Keratinocyte (primary cell): ENCODE measurements around the gene PRKACA. TPM values are rescaled to one million over a fixed set of nuclear protein-coding genes. Genes with fewer than 3 reads are reported as not detected.

ENCODE experiments used
- DNase-seq: peaks from one replicate; pipeline ENCODE4 v3.0.0-alpha.2; 2011; ENCODE audit warnings: low read depth, missing footprints, low spot score
- FAIRE-seq: peaks from 2 replicates; lab custom pipeline; 2011; peaks lifted over from hg19 to GRCh38; lab: Jason Lieb, UNC
- H2AFZ ChIP-seq: 2 replicates; pipeline ENCODE4 v1.6.0; 2012; ENCODE audit warnings: low read length, control low read depth, inconsistent platforms; ENCODE audit not compliant: control insufficient read depth
- H3K27ac ChIP-seq: 2 replicates; pipeline ENCODE4 v1.5.1; 2011; ENCODE audit warnings: low read length; ENCODE audit not compliant: control insufficient read depth, insufficient read depth
- H3K27me3 ChIP-seq: 3 replicates; pipeline ENCODE4 v1.6.0; 2011; ENCODE audit warnings: low read length; ENCODE audit not compliant: control insufficient read depth, insufficient read depth; ENCODE audit errors: extremely low read depth
- H3K36me3 ChIP-seq, 2 experiments: 2 replicates in 1 of 2; 3 replicates in 1 of 2; pipeline ENCODE4 v1.5.1; 2011; ENCODE audit warnings: low read length in 2 of 2, mild to moderate bottlenecking in 1 of 2; ENCODE audit not compliant: control insufficient read depth in 2 of 2, insufficient read depth in 2 of 2; ENCODE audit errors: extremely low read depth in 1 of 2
- H3K4me1 ChIP-seq: 3 replicates; pipeline ENCODE4 v1.5.1; 2011; ENCODE audit warnings: low read length; ENCODE audit not compliant: control insufficient read depth, insufficient read depth; ENCODE audit errors: extremely low read depth
- H3K4me2 ChIP-seq: 3 replicates; pipeline ENCODE4 v1.6.0; 2011; ENCODE audit warnings: low read depth, low read length; ENCODE audit not compliant: control insufficient read depth, insufficient read depth; ENCODE audit errors: extremely low read depth
- H3K4me3 ChIP-seq, 3 experiments: fragments of 200-600 bp in 1 of 3; sonication (generic) in 1 of 3; 2 replicates in 2 of 3; 3 replicates in 1 of 3; pipeline ENCODE4 v1.5.1; 2011 to 2016; ENCODE audit warnings: low read length in 3 of 3, mild to moderate bottlenecking in 3 of 3, control low read depth in 2 of 3, inconsistent platforms in 1 of 3, low read depth in 1 of 3, mixed read lengths in 1 of 3, mixed run types in 1 of 3, moderate library complexity in 1 of 3; ENCODE audit not compliant: control insufficient read depth in 2 of 3, insufficient read depth in 2 of 3; ENCODE audit errors: extremely low read depth in 1 of 3
- H3K79me2 ChIP-seq: 2 replicates; pipeline ENCODE4 v1.6.0; 2012; ENCODE audit warnings: low read length; ENCODE audit not compliant: control insufficient read depth, insufficient read depth
- H3K9ac ChIP-seq: 3 replicates; pipeline ENCODE4 v1.6.0; 2011; ENCODE audit warnings: low read length; ENCODE audit not compliant: control insufficient read depth, insufficient read depth; ENCODE audit errors: extremely low read depth
- H3K9me1 ChIP-seq: 3 replicates; pipeline ENCODE4 v1.6.0; 2011; ENCODE audit warnings: low read length; ENCODE audit not compliant: control insufficient read depth, insufficient read depth; ENCODE audit errors: extremely low read depth
- H3K9me3 ChIP-seq: 2 replicates; pipeline ENCODE4 v1.5.1; 2012; ENCODE audit warnings: low read depth, low read length; ENCODE audit not compliant: control insufficient read depth
- H4K20me1 ChIP-seq: 3 replicates; pipeline ENCODE4 v1.6.0; 2011; ENCODE audit warnings: low read length; ENCODE audit not compliant: control insufficient read depth, insufficient read depth; ENCODE audit errors: extremely low read depth
- CTCF ChIP-seq, 3 experiments: IDR thresholded peaks in 1 of 3; conservative IDR thresholded peaks in 1 of 3; optimal IDR thresholded peaks in 1 of 3; 2 replicates in 2 of 3; 3 replicates in 1 of 3; pipeline versions ENCODE3 to v1.5.1; 2011; ENCODE audit warnings: low read length in 3 of 3, mild to moderate bottlenecking in 3 of 3, moderate library complexity in 2 of 3, control low read depth in 1 of 3, inconsistent platforms in 1 of 3; ENCODE audit not compliant: insufficient read depth in 2 of 3; ENCODE audit errors: extremely low read depth in 1 of 3
- EZH2 ChIP-seq: IDR thresholded peaks from one replicate; pipeline ENCODE4 v1.6.1; 2012; ENCODE audit warnings: inconsistent platforms, mild to moderate bottlenecking, low read length, moderate library complexity
- dilution Hi-C: fragments of 300-500 bp; cut with MboI; formaldehyde crosslinking; loops from one replicate; pipeline ENCODE4 v1.7.0; 2020; ENCODE audit warnings: low sequenced_read_pairs; ENCODE audit not compliant: extremely low pct_ligation_motif_present
- polyA plus RNA-seq, 5 experiments: library from polyadenylated mRNA; depleted of rRNA in 3 of 5; stranded (reverse) in 3 of 5; stranded (forward) in 1 of 5; unstranded in 1 of 5; fragments of >200 nt; gene quantifications; 1 replicate in 1 of 5; 2 replicates in 3 of 5; 3 replicates in 1 of 5; pipeline versions ENCODE4 v1.2.1 to v1.2.3, GENCODE V29; 2011 to 2012; ENCODE audit warnings: missing spikeins in 2 of 5, low read depth in 1 of 5, low replicate concordance in 1 of 5

PRKACA gene
- polyA plus RNA-seq, 1 donor (not counting 4 experiments of a cell fraction or from before 2014, with no cell fraction given), result 13.7 TPM

GRCh38 chr19:14101003-14101545 is 16.5 kb downstream of the PRKACA start:
- H3K9ac ChIP-seq, result no peak overlapping the region
- no peak overlapping the region for H3K27ac ChIP-seq
- H3K27me3 ChIP-seq, result no peaks in the 10 kb centered on the region
- H3K9me1 ChIP-seq, result no peaks in the 10 kb centered on the region
- TF ChIP-seq CTCF (optimal IDR thresholded peaks at IDR 0.05 in 1 of 3, IDR thresholded peaks at IDR 0.05 in 1 of 3, conservative IDR thresholded peaks at IDR 0.05 in 1 of 3; ENCODE audit: extremely low read depth in 1 of 3, insufficient read depth in 2 of 3, low read length in 3 of 3) (no peak), EZH2 (no peak)
- FAIRE-seq (no peak), DNase-seq (no peak)
- H3K4me1 ChIP-seq, result peaks cover 3% of the 10 kb centered on the region
- no peaks in the 10 kb centered on the region for H3K9me3 ChIP-seq
- peaks cover 12 to 26% of the 10 kb centered on the region in 2 experiments for H3K36me3 ChIP-seq
- H4K20me1 ChIP-seq, result no peaks in the 10 kb centered on the region
- no peak overlapping the region for H3K4me2 ChIP-seq
- H2AFZ ChIP-seq, result no peak overlapping the region
- H3K4me3 ChIP-seq, result no peak overlapping the region
- dilution Hi-C loops, result no loop called here
- no peaks in the 10 kb centered on the region for H3K79me2 ChIP-seq

DNA sequence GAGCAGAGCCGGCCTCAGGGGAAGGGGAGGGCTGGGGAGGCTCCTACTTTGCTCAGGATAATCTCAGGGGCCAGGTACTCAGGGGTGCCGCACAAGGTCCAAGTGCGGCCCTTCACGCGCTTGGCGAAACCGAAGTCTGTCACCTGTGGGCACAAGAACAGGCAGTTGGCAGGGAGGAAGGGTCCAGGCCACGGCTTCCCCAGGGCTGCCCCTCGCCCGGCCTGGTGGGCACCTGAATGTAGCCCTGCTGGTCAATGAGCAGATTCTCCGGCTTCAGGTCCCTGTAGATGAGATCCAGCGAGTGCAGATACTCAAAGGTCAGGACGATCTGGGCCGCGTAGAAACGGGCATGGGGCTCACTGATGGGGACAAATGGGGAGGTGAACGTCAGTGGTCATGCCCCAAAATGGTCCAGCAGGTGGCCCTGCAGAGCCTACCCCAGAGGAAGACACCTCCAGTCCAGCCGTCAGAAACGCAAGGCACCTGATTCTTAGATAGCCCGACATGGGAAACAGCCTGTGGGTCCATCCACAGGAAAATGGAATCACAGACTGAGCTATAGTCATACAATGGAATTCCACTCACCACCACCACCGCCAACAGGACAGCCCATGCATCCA is 19.9 kb downstream of the PRKACA start:
- Histone ChIP-seq H2AFZ (no peak overlapping the region), H3K36me3 (peaks cover 10 to 18% of the 10 kb centered on the region in 2 experiments), H3K27ac (no peak overlapping the region), H3K27me3 (no peaks in the 10 kb centered on the region), H3K4me1 (peaks cover 2% of the 10 kb centered on the region), H4K20me1 (no peaks in the 10 kb centered on the region), H3K9me3 (peaks cover 5% of the 10 kb centered on the region), H3K9ac (no peak overlapping the region), H3K79me2 (no peaks in the 10 kb centered on the region), H3K4me2 (no peak overlapping the region), H3K4me3 (no peak overlapping the region), H3K9me1 (no peaks in the 10 kb centered on the region)
- DNase-seq, result no peak
- dilution Hi-C loops, result no loop called here
- TF ChIP-seq CTCF (optimal IDR thresholded peaks at IDR 0.05 in 1 of 3, IDR thresholded peaks at IDR 0.05 in 1 of 3, conservative IDR thresholded peaks at IDR 0.05 in 1 of 3; ENCODE audit: extremely low read depth in 1 of 3, insufficient read depth in 2 of 3, low read length in 3 of 3) (peak in 1 of 3 experiments; percentile 37), EZH2 (no peak)
- no peak for FAIRE-seq
